Lower leg skin (tissue), 4 donors: ENCODE results near the gene PCDHGB1. TPM values are rescaled to one million over a fixed set of nuclear protein-coding genes. Genes with fewer than 3 reads are reported as not detected.
A peak's percentile ranks its signal among the peaks of the same experiment; 100 is the strongest.

Source experiments
- DNase-seq, 2 donors: peaks; one replicate each; pipeline ENCODE4 v3.0.0-alpha.2; 2019; ENCODE audit warnings: low spot score in 2 of 2
- H3K4me3 ChIP-seq: fragments of 200-600 bp; sonication (generic); 2 replicates; pipeline ENCODE4 v1.5.1; 2017; ENCODE audit warnings: mild to moderate bottlenecking, low read depth; ENCODE audit not compliant: poor library complexity, severe bottlenecking
- CTCF ChIP-seq, 3 donors: fragments of 450-650 bp; IDR thresholded peaks; one replicate each; pipeline ENCODE4 v1.5.1; 2016; ENCODE audit warnings: antibody characterized with exemption in 3 of 3, mild to moderate bottlenecking in 3 of 3, moderate library complexity in 2 of 3
- POLR2A ChIP-seq, 2 donors: fragments of 450-650 bp; IDR thresholded peaks; one replicate each; pipeline ENCODE4 v1.6.1; 2016 to 2017; ENCODE audit warnings: antibody characterized with exemption in 2 of 2, mild to moderate bottlenecking in 1 of 2, moderate library complexity in 1 of 2
- WGBS, 2 donors: methylation state at CpG; one replicate each; pipeline ENCODE4 v1.1.5; 2018; 5-methylcytosine and 5-hydroxymethylcytosine counted together
- intact Hi-C: fragments of 100-400 bp; cut with DNase I; formaldehyde crosslinking; loops from one replicate; pipeline ENCODE4 v1.15.0; 2023; ENCODE audit warnings: low total_unique reads
- total RNA-seq, 4 donors: library from RNA; depleted of rRNA; stranded (reverse); fragments of >200 nt; gene quantifications; one replicate each; pipeline ENCODE4 v1.1.0, GENCODE V29; 2016

The PCDHGB1 gene
- total RNA-seq, 4 donors from 2014 or later: 0.30 to 1.3 (median 1.1) TPM

GRCh38 chr5:141363952-141364660, 14.2 kb downstream of the PCDHGB1 start, which contains the start of gene PCDHGA5:
Gene PCDHGA5, plus strand, starts transcription at chr5:141364162. Its CDS starts 169 bp downstream, at chr5:141364331.
- intact Hi-C loops: no loop called here
- WGBS, 2 donors: 14 to 17% methylated on average over 28 to 34 of the region's 34 CpGs
- H3K4me3 ChIP-seq: no peak within 1 kb of the TSS
- peak in 1 of 2 donors; percentile 74 for DNase-seq
- TF ChIP-seq CTCF (IDR thresholded peaks at IDR 0.05) (no peak), POLR2A (IDR thresholded peaks at IDR 0.05) (no peak)

DNA sequence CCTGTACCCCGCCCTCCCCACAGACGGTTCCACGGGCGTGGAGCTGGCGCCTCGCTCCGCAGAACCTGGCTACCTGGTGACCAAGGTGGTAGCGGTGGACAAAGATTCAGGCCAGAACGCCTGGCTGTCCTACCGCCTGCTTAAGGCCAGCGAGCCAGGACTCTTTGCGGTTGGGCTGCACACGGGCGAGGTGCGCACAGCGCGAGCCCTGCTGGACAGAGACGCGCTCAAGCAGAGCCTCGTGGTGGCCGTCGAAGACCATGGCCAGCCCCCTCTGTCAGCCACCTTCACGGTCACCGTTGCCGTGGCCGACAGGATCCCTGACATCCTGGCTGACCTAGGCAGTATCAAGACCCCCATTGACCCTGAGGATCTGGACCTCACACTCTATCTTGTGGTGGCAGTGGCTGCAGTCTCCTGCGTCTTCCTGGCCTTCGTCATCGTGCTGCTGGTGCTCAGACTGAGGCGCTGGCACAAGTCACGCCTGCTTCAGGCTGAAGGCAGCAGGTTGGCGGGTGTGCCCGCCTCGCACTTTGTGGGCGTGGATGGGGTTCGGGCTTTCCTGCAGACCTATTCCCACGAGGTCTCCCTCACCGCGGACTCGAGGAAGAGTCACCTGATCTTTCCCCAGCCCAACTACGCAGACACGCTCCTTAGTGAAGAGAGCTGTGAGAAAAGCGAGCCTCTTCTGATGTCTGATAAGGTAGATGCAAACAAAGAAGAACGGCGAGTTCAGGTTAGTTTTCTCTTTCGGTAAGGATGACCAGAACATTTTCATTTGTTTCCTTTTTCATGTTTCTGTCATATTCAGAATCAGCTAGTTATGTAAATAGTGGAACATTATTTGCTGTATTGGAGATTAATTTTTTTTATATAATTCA, 16.4 kb downstream of the PCDHGB1 start:
- intact Hi-C loops: no loop called here

GRCh38 chr5:141369994-141370848, 20.3 kb downstream of the PCDHGB1 start, which contains the start of gene PCDHGB3:
Gene PCDHGB3, plus strand, starts transcription at chr5:141370242. Its CDS starts 153 bp downstream, at chr5:141370395.
- 18 to 23% methylated on average over 32 of the region's 32 CpGs for WGBS, 2 donors
- H3K4me3 ChIP-seq: no peak within 1 kb of the TSS
- DNase-seq: no peak
- intact Hi-C loops: no loop called here
- TF ChIP-seq POLR2A (IDR thresholded peaks at IDR 0.05): no peak
- TF ChIP-seq CTCF (IDR thresholded peaks at IDR 0.05): no peak

More for the DNA sequence above, 16.4 kb downstream of the PCDHGB1 start:
- no peak overlapping the region for H3K4me3 ChIP-seq
- TF ChIP-seq POLR2A (IDR thresholded peaks at IDR 0.05): no peak
- no peak for TF ChIP-seq CTCF (IDR thresholded peaks at IDR 0.05)
- 24 to 44% methylated on average over 31 to 44 of the region's 46 CpGs for WGBS, 2 donors
- no peak for DNase-seq

DNA sequence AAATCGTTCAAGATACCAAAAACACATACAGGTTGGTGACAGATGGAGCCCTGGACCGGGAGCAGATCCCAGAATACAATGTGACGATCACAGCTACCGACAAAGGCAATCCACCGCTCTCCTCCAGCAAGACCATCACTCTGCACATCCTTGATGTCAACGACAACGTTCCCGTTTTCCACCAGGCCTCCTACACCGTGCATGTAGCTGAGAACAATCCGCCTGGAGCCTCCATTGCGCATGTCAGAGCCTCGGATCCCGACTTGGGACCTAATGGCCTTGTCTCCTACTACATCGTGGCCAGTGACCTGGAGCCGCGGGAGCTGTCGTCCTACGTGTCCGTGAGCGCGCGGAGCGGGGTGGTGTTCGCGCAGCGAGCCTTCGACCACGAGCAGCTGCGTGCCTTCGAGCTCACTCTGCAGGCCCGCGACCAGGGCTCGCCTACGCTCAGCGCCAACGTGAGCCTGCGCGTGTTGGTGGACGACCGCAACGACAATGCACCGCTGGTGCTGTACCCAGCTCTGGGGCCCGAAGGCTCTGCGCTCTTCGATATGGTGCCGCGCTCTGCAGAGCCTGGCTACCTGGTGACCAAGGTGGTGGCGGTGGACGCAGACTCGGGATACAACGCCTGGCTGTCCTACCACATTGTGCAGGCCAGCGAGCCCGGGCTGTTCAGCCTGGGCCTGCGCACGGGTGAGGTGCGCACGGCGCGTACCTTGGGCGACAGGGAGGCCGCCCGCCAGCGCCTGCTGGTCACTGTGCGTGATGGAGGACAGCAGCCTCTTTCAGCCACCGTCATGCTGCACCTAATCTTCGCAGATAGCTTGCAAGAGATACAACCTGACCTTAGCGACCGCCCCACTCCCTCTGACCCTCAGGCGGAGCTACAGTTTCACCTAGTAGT, 21.9 kb downstream of the PCDHGB1 start:
- whole genome bisulfite sequencing, 2 donors: 40 to 41% methylated on average over 35 to 55 of the region's 69 CpGs
- H3K4me3 ChIP-seq: no peak overlapping the region

More for the DNA sequence above, 21.9 kb downstream of the PCDHGB1 start:
- no peak for DNase-seq
- TF ChIP-seq POLR2A (IDR thresholded peaks at IDR 0.05) (no peak), CTCF (IDR thresholded peaks at IDR 0.05) (no peak)
- intact Hi-C loops: no loop called here
